Vagina (tissue), 2 donors: ENCODE data around the gene LYZL2. TPM values are rescaled to one million over a fixed set of nuclear protein-coding genes. Genes with fewer than 3 reads are reported as not detected.
"Not testable (repeated sequence)": the region's sequence is repeated elsewhere in the genome, so short reads cannot be mapped to it uniquely, and the experiment has no call there.

ENCODE experiments used
- DNase-seq, 2 donors: peaks; one replicate each; pipeline ENCODE4 v3.0.0-alpha.2; 2017; ENCODE audit errors: extremely low spot score in 2 of 2
- H3K27ac ChIP-seq: fragments of 200-600 bp; sonication (generic); one replicate; pipeline ENCODE4 v1.5.1; 2019
- H3K27me3 ChIP-seq: fragments of 200-600 bp; sonication (generic); one replicate; pipeline ENCODE4 v1.5.1; 2019
- H3K36me3 ChIP-seq, 2 donors: fragments of 200-600 bp; sonication (generic); one replicate each; pipeline ENCODE4 v1.5.1; 2017 to 2019
- H3K4me1 ChIP-seq: fragments of 200-600 bp; sonication (generic); one replicate; pipeline ENCODE4 v1.5.1; 2019
- H3K4me3 ChIP-seq, 2 donors: fragments of 200-600 bp; sonication (generic); 1 replicate in 1 of 2; 2 replicates in 1 of 2; pipeline ENCODE4 v1.5.1; 2016 to 2019
- H3K9me3 ChIP-seq: fragments of 200-600 bp; sonication (generic); one replicate; pipeline ENCODE4 v1.5.1; 2019
- POLR2A ChIP-seq, 2 donors: fragments of 450-650 bp; IDR thresholded peaks; one replicate each; pipeline ENCODE4 v1.6.1; 2017; ENCODE audit warnings: antibody characterized with exemption in 2 of 2, mild to moderate bottlenecking in 2 of 2, moderate library complexity in 2 of 2
- POLR2AphosphoS5 ChIP-seq, 2 donors: sonication (generic); formaldehyde crosslinking; IDR thresholded peaks; one replicate each; pipeline ENCODE4 v1.9.0; 2017; ENCODE audit warnings: antibody characterized with exemption in 2 of 2, mild to moderate bottlenecking in 2 of 2, low read depth in 1 of 2; ENCODE audit not compliant: insufficient read depth in 1 of 2
- intact Hi-C: fragments of 100-400 bp; cut with DNase I; formaldehyde crosslinking; loops from one replicate; pipeline ENCODE4 v1.15.1; 2023
- total RNA-seq: library from RNA; depleted of rRNA; stranded (reverse); fragments of >200 nt; gene quantifications from one replicate; pipeline ENCODE4 v1.2.3, GENCODE V29; 2016
- TF ChIP-seq, protein P1 (sequence below), 3 experiments: fragments of 450-650 bp in 2 of 3; fragments of 200-600 bp in 1 of 3; sonication (generic) in 1 of 3; IDR thresholded peaks; one replicate each; pipeline ENCODE4 v1.5.1; 2017 to 2019; ENCODE audit warnings: antibody characterized with exemption in 3 of 3, mild to moderate bottlenecking in 2 of 3, moderate library complexity in 2 of 3

The LYZL2 gene
- total RNA-seq, 1 donor from 2014 or later = not detected

DNA sequence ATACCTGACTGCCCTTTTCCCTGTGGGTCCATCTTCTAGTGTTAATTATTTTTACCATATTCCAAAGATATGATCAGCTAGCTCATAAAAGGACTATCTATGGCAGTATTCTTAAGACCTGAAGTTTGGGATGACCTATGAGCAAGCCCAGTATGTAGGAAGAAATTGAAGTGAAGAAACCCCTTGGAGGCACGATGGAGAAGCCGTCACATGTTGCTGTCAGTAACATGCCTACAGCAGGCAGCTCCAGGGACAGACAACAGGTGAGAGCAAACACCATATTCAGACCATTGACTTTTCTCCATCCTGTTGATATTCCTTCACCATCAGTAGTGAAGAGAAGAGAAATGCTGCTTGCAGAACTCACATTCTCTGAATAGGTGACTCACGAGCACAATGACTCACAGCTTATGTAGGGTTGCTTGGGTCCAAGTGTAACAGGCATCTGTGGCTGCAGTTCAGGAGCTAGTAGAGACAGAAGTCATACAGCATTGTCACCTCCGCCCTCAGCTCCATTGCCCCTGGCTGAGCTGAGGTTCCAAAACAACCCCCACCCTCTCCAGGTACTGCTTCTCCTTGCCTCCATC, 8.4 kb upstream of the LYZL2 start:
- Histone ChIP-seq H3K27ac (no peak overlapping the region), H3K36me3 (no peaks in the 10 kb centered on the region), H3K27me3 (no peaks in the 10 kb centered on the region), H3K4me1 (no peaks in the 10 kb centered on the region), H3K9me3 (no peaks in the 10 kb centered on the region), H3K4me3 (no peak overlapping the region)
- TF ChIP-seq POLR2AphosphoS5 (IDR thresholded peaks at IDR 0.05; ENCODE audit: insufficient read depth in 1 of 2, low read depth in 1 of 2) (no peak), POLR2A (IDR thresholded peaks at IDR 0.05) (no peak)
- TF ChIP-seq, protein P1, sequence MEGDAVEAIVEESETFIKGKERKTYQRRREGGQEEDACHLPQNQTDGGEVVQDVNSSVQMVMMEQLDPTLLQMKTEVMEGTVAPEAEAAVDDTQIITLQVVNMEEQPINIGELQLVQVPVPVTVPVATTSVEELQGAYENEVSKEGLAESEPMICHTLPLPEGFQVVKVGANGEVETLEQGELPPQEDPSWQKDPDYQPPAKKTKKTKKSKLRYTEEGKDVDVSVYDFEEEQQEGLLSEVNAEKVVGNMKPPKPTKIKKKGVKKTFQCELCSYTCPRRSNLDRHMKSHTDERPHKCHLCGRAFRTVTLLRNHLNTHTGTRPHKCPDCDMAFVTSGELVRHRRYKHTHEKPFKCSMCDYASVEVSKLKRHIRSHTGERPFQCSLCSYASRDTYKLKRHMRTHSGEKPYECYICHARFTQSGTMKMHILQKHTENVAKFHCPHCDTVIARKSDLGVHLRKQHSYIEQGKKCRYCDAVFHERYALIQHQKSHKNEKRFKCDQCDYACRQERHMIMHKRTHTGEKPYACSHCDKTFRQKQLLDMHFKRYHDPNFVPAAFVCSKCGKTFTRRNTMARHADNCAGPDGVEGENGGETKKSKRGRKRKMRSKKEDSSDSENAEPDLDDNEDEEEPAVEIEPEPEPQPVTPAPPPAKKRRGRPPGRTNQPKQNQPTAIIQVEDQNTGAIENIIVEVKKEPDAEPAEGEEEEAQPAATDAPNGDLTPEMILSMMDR (IDR thresholded peaks at IDR 0.05) = no peak
- intact Hi-C loops = no loop called here
- DNase-seq = no peak

DNA sequence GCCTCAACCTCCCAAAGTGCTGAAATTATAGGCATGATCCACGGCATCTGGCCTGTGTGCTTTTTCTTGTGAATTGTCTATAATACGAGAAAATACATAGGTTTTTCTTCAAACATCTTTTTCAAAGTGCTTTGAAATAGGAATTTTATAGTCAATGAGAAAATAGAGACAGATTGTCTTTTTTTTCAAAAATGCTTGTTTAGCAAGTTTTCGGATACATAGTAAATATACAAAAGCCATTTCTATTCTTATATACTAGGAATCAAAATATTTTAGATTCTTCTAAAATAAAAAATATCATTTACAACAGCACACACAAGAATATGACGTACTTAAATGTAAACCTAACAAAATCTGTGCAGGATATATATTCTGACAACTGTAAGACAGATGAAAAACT, 1.6 kb upstream of the LYZL2 start:
- Histone ChIP-seq H3K4me1 (no peaks in the 10 kb centered on the region), H3K36me3 (no peaks in the 10 kb centered on the region), H3K9me3 (no peaks in the 10 kb centered on the region), H3K27me3 (no peaks in the 10 kb centered on the region), H3K27ac (no peak overlapping the region), H3K4me3 (no peak overlapping the region)
- DNase-seq = no peak
- intact Hi-C loops = no loop called here
- no peak for TF ChIP-seq POLR2A (IDR thresholded peaks at IDR 0.05)
- TF ChIP-seq, protein P1 (IDR thresholded peaks at IDR 0.05) = no peak

DNA sequence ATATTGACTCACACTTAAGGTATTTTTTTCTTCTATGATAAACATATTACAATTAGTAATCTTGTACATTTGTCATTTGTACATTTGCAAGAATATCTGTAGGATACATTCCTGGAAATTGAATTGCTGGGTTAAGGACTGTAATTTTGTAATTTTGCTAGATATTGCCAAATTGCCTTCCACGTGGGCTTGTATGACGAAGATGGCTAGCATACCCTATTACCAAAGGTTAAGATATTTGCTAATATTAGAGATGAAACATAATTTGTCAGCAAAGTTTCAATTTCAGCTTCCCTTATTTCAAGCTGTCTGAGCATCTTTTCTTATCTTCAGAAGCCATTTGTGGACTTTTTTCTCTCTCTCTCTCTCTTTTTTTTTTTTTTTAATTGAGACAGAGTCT, 1.0 kb upstream of the LYZL2 start:
- Histone ChIP-seq H3K4me3 (no peak overlapping the region), H3K36me3 (no peaks in the 10 kb centered on the region), H3K9me3 (no peaks in the 10 kb centered on the region), H3K27me3 (no peaks in the 10 kb centered on the region), H3K27ac (no peak overlapping the region), H3K4me1 (no peaks in the 10 kb centered on the region)
- DNase-seq = no peak
- intact Hi-C loops = no loop called here
- TF ChIP-seq POLR2AphosphoS5 (IDR thresholded peaks at IDR 0.05; ENCODE audit: insufficient read depth in 1 of 2, low read depth in 1 of 2) (no peak), POLR2A (IDR thresholded peaks at IDR 0.05) (no peak)
- TF ChIP-seq, protein P1 (IDR thresholded peaks at IDR 0.05) = no peak

DNA sequence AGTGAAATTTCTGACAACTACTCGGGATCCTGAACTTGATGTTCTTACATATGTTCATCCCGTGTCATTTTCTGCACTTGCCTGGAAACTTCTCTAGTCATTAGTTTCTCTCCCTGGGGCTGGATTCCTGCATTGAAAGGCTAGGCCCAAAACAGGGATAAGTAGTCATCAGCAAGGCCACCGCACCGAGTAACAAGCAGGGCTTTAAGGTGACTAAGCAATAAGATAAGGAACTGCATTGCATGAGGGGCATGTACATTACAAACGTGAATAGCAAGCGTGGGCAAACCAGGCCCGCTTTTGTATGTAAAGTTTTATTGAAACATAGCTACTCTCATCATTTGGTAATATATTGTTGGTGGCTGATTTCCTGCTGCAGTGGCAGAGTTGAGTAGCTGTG, 977 bp downstream of the LYZL2 start:
- H3K4me1 ChIP-seq, H3K36me3 ChIP-seq, DNase-seq, H3K4me3 ChIP-seq, H3K9me3 ChIP-seq, H3K27me3 ChIP-seq, intact Hi-C loops, H3K27ac ChIP-seq: not testable (repeated sequence)

DNA sequence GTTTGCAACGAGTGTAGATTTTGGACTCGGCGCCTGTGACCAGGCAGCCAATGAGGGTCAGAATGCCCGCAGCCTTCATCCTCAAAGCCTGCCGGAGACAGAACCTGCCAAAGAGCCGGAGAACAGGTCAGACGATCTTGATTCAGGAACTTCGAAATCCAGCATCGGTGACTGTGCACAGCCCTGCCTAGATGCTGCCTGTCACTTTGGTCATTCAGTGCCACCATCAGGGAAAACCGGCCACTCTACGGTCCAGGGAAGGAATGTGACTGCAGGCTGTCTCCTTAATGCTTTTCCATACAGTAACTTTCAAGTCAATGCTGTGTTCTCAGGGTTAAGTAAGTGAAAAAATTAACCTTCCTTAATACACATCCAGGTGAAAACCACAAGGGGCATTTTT, 2.7 kb downstream of the LYZL2 start:
- DNase-seq, H3K27ac ChIP-seq, H3K4me3 ChIP-seq, H3K9me3 ChIP-seq, intact Hi-C loops, H3K4me1 ChIP-seq, H3K36me3 ChIP-seq, H3K27me3 ChIP-seq: not testable (repeated sequence)

DNA sequence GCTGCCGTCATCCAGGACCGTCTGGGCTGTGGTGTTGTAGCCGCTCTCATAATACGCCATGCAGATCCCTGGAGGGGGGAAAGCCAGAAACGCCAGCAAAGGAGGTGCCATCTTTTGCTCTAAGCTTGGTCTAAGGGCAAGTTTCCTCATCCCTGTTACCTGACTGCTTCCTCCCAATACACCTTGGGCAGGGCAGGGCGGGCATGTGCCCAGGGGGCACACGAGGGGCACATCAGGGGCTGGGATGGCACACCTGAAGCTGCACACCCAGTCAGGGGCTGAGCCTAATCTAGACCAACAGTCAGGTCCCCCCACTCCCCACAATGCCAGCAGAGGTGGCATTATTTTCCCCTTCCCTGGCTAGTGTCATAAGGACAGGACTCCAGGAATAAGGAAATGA, 3.4 kb downstream of the LYZL2 start:
- H3K4me1 ChIP-seq, DNase-seq, intact Hi-C loops, H3K27ac ChIP-seq, H3K36me3 ChIP-seq, H3K27me3 ChIP-seq, H3K4me3 ChIP-seq, H3K9me3 ChIP-seq: not testable (repeated sequence)

DNA sequence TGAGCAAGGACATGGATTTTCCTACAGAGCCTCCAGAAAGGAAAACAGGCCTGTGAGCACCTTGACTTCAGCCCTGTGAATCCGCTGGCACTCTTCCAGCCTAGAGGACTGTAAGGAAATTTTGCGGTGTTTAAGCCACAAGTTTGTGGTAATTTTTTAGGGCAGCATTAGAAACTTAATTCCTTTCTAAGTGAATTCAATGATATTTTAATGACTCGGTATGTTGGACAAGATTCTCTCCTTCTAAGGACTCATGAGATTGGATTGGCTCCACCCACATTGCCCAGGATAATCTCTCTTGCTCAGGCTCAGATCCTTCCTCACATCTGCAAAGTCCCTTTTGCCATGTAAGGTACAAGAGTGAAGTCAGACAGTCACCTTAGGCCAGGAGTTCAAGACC, 4.5 kb downstream of the LYZL2 start:
- Histone ChIP-seq H3K36me3 (no peaks in the 10 kb centered on the region), H3K27me3 (no peaks in the 10 kb centered on the region), H3K4me3 (no peak overlapping the region), H3K27ac (no peak overlapping the region), H3K9me3 (no peaks in the 10 kb centered on the region), H3K4me1 (no peaks in the 10 kb centered on the region)
- intact Hi-C loops = no loop called here
- no peak for TF ChIP-seq POLR2A (IDR thresholded peaks at IDR 0.05)
- TF ChIP-seq, protein P1 (IDR thresholded peaks at IDR 0.05) = no peak
- no peak for TF ChIP-seq POLR2AphosphoS5 (IDR thresholded peaks at IDR 0.05; ENCODE audit: insufficient read depth in 1 of 2, low read depth in 1 of 2)
- no peak for DNase-seq
